HepG2 (cell line): Measurements from ENCODE around the gene CSNK2B. TPM values are rescaled to one million over a fixed set of nuclear protein-coding genes. Genes with fewer than 3 reads are reported as not detected.

Experiments used
- EHMT2 ChIP-seq: fragments of 200-600 bp; sonication (generic); IDR thresholded peaks from 2 replicates; pipeline ENCODE4 v1.7.0; 2017; ENCODE audit warnings: antibody characterized with exemption, low read depth, low read length, borderline replicate concordance
- HNF4A ChIP-seq: sonication (generic); formaldehyde crosslinking; IDR thresholded peaks from 2 replicates; pipeline ENCODE4 v1.4.0; 2020; ENCODE audit warnings: missing genetic modification reagents
- MED13 ChIP-seq: sonication (generic); formaldehyde crosslinking; IDR thresholded peaks from 2 replicates; pipeline ENCODE4 v1.5.0; 2020; ENCODE audit warnings: missing genetic modification reagents
- NFAT5 ChIP-seq: sonication (generic); formaldehyde crosslinking; IDR thresholded peaks from 2 replicates; pipeline ENCODE4 v1.4.0; 2020; ENCODE audit warnings: missing genetic modification reagents
- PCBP1 ChIP-seq: fragments of 200-400 bp; formaldehyde crosslinking; IDR thresholded peaks from 2 replicates; pipeline ENCODE4 v1.6.1; 2017; ENCODE audit warnings: mild to moderate bottlenecking, low read depth, low read length, borderline replicate concordance
- PITX1 ChIP-seq: sonication (generic); formaldehyde crosslinking; IDR thresholded peaks from 2 replicates; pipeline ENCODE4 v1.5.1; 2020; ENCODE audit warnings: mild to moderate bottlenecking, missing genetic modification reagents
- RBM22 ChIP-seq: fragments of 200-400 bp; formaldehyde crosslinking; optimal IDR thresholded peaks from 2 replicates; pipeline ENCODE3; 2017; ENCODE audit warnings: mild to moderate bottlenecking, low read length, moderate library complexity
- TBX2 ChIP-seq: sonication (generic); formaldehyde crosslinking; IDR thresholded peaks from 2 replicates; pipeline ENCODE4 v1.5.0; 2020; ENCODE audit warnings: missing genetic modification reagents, mild to moderate bottlenecking, borderline replicate concordance
- TGIF2 ChIP-seq: IDR thresholded peaks from 2 replicates; pipeline ENCODE4 v1.6.1; 2016; ENCODE audit warnings: control low read depth, missing compliant biosample characterization
- TOE1 ChIP-seq: sonication (generic); formaldehyde crosslinking; IDR thresholded peaks from 2 replicates; pipeline ENCODE4 v1.4.0; 2020; ENCODE audit warnings: mild to moderate bottlenecking, missing genetic modification reagents
- YY1 ChIP-seq: IDR thresholded peaks from 2 replicates; pipeline ENCODE4 v1.6.1; 2011; ENCODE audit warnings: low read length, low read depth, moderate library complexity, mild to moderate bottlenecking; ENCODE audit not compliant: insufficient read depth, insufficient replicate concordance
- ZFYVE20 ChIP-seq: sonication (generic); formaldehyde crosslinking; IDR thresholded peaks from 2 replicates; pipeline ENCODE4 v1.8.0; 2023; ENCODE audit warnings: low read depth, mild to moderate bottlenecking, moderate library complexity, missing genetic modification reagents, borderline replicate concordance
- ZKSCAN1 ChIP-seq: fragments of 150-350 bp; IDR thresholded peaks from 2 replicates; pipeline ENCODE4 v1.6.1; 2014; ENCODE audit warnings: low read length
- ZNF160 ChIP-seq: sonication (generic); formaldehyde crosslinking; IDR thresholded peaks from 2 replicates; pipeline ENCODE4 v1.8.0; 2022; ENCODE audit warnings: mild to moderate bottlenecking, inconsistent platforms, missing genetic modification reagents
- ZNF546 ChIP-seq: sonication (generic); formaldehyde crosslinking; conservative IDR thresholded peaks from 2 replicates; pipeline ENCODE4 v1.8.1; 2023; ENCODE audit warnings: mild to moderate bottlenecking, missing genetic modification reagents
- ZNF589 ChIP-seq: sonication (generic); formaldehyde crosslinking; conservative IDR thresholded peaks from 2 replicates; pipeline ENCODE4 v1.8.0; 2022; ENCODE audit warnings: mild to moderate bottlenecking, moderate library complexity, missing genetic modification reagents
- polyA plus RNA-seq, 8 experiments: library from polyadenylated mRNA; depleted of rRNA in 3 of 8; stranded (reverse) in 7 of 8; unstranded in 1 of 8; fragments of >200 nt; fragmentation: Illumina TruSeq in 4 of 8; extraction: Trizol in 4 of 8; gene quantifications; 2 replicates each; pipeline versions ENCODE4 v1.2.1 to v1.2.3, GENCODE V29; 2011 to 2016; ENCODE audit warnings: low read depth in 4 of 8, missing spikeins in 1 of 8, mixed read lengths in 1 of 8; ENCODE audit not compliant: insufficient read depth in 1 of 8
- total RNA-seq, 5 experiments: library from RNA; depleted of rRNA; stranded (reverse); fragments of >200 nt; fragmentation: Illumina TruSeq; extraction: Trizol; gene quantifications; 2 replicates each; pipeline ENCODE4 v1.2.3, GENCODE V29; 2016; ENCODE audit warnings: low read depth in 1 of 5

Gene CSNK2B
- total and polyA plus RNA-seq, 2 of the 13 experiments (the other 11 are each of a cell fraction or from before 2014, with no cell fraction given) = 111 to 296 TPM

GRCh38 chr6:31661262-31662123 lies 4.4 kb upstream of the CSNK2B start (continued):
- TF ChIP-seq ZFYVE20 (CRISPR knock-in tag) = no peak
- no peak for TF ChIP-seq HNF4A (CRISPR knock-in tag)
- TF ChIP-seq PITX1 (CRISPR knock-in tag) = no peak
- TF ChIP-seq TBX2 = no peak
- TF ChIP-seq PCBP1 = no peak
- TF ChIP-seq NFAT5 = no peak
- no peak for TF ChIP-seq YY1
- no peak for TF ChIP-seq EHMT2
- TF ChIP-seq RBM22 = no peak
- TF ChIP-seq TOE1 (CRISPR knock-in tag) = no peak
- no peak for TF ChIP-seq ZNF546
- no peak for TF ChIP-seq ZKSCAN1
- 0 out of 2 replicates have a peak, but pooled peaks have one; percentile 24 for TF ChIP-seq ZNF160
- TF ChIP-seq ZNF589 = no peak
- TF ChIP-seq MED13 = no peak
- TF ChIP-seq TGIF2 (CRISPR knock-in tag) = no peak
